ENCODE results near the gene OGFOD2. TPM values are rescaled to one million over a fixed set of nuclear protein-coding genes. Genes with fewer than 3 reads are reported as not detected.

Gene OGFOD2
- total RNA-seq, 1 experiment from 2014 or later: 21.5 TPM

GRCh38 chr12:123004287-123004686, 29.2 kb downstream of the OGFOD2 start:
- no peaks in the 10 kb centered on the region for H3K9me3 Mint-ChIP-seq (ENCODE audit: low read depth, unreplicated experiment)
- CTCF ChIA-PET: interaction anchor here (0.6 kb wide), 1 partner anchor 1779 kb away, joined by 3 read pairs; no protein-coding TSS in a partner anchor
- BruUV-seq (replicated peaks): no TSS peak
- H3K27ac Mint-ChIP-seq (ENCODE audit: unreplicated experiment): no peak overlapping the region
- H3K27me3 Mint-ChIP-seq (ENCODE audit: unreplicated experiment): no peaks in the 10 kb centered on the region
- intact Hi-C loops (cut with micrococcal nuclease; ENCODE audit: unreplicated experiment): no loop called here
- no peaks in the 10 kb centered on the region for H3K4me1 Mint-ChIP-seq (ENCODE audit: low read depth, unreplicated experiment)
- no peak for DNase-seq
- H3K4me3 Mint-ChIP-seq (ENCODE audit: low read depth, unreplicated experiment): no peak overlapping the region
- TF ChIP-seq CTCF (IDR thresholded peaks at IDR 0.05; ENCODE audit: unreplicated experiment): no peak
- no peaks in the 10 kb centered on the region for H3K36me3 Mint-ChIP-seq (ENCODE audit: insufficient read depth, unreplicated experiment)

GRCh38 chr12:123005081-123005626, 30.1 kb downstream of the OGFOD2 start:
- CTCF ChIA-PET: interaction anchor here (0.7 to 0.8 kb wide), 2 partner anchors 135 to 172 kb away, joined by 3 to 4 read pairs; no protein-coding TSS in a partner anchor
- H3K27ac Mint-ChIP-seq (ENCODE audit: unreplicated experiment): no peak overlapping the region
- H3K36me3 Mint-ChIP-seq (ENCODE audit: insufficient read depth, unreplicated experiment): no peaks in the 10 kb centered on the region
- no peaks in the 10 kb centered on the region for H3K9me3 Mint-ChIP-seq (ENCODE audit: low read depth, unreplicated experiment)
- intact Hi-C loops (cut with micrococcal nuclease; ENCODE audit: unreplicated experiment): no loop called here
- BruUV-seq (replicated peaks): no TSS peak
- H3K4me3 Mint-ChIP-seq (ENCODE audit: low read depth, unreplicated experiment): no peak overlapping the region
- no peak for DNase-seq
- no peak for TF ChIP-seq CTCF (IDR thresholded peaks at IDR 0.05; ENCODE audit: unreplicated experiment)
- H3K4me1 Mint-ChIP-seq (ENCODE audit: low read depth, unreplicated experiment): no peaks in the 10 kb centered on the region
- no peaks in the 10 kb centered on the region for H3K27me3 Mint-ChIP-seq (ENCODE audit: unreplicated experiment)

GRCh38 chr12:123006977-123007376, 31.9 kb downstream of the OGFOD2 start:
- intact Hi-C loops (cut with micrococcal nuclease; ENCODE audit: unreplicated experiment): no loop called here
- Mint-ChIP-seq H3K36me3 (ENCODE audit: insufficient read depth, unreplicated experiment) (no peaks in the 10 kb centered on the region), H3K4me1 (ENCODE audit: low read depth, unreplicated experiment) (no peaks in the 10 kb centered on the region), H3K27ac (ENCODE audit: unreplicated experiment) (no peak overlapping the region), H3K9me3 (ENCODE audit: low read depth, unreplicated experiment) (no peaks in the 10 kb centered on the region), H3K4me3 (ENCODE audit: low read depth, unreplicated experiment) (no peak overlapping the region), H3K27me3 (ENCODE audit: unreplicated experiment) (no peaks in the 10 kb centered on the region)
- TF ChIP-seq CTCF (IDR thresholded peaks at IDR 0.05; ENCODE audit: unreplicated experiment): no peak
- CTCF ChIA-PET: no interaction called here
- no TSS peak for BruUV-seq (replicated peaks)
- DNase-seq: no peak

- no peak for TF ChIP-seq CTCF (IDR thresholded peaks at IDR 0.05; ENCODE audit: unreplicated experiment)
- Mint-ChIP-seq H3K27ac (ENCODE audit: unreplicated experiment) (no peak overlapping the region), H3K36me3 (ENCODE audit: insufficient read depth, unreplicated experiment) (no peaks in the 10 kb centered on the region), H3K27me3 (ENCODE audit: unreplicated experiment) (no peaks in the 10 kb centered on the region), H3K9me3 (ENCODE audit: low read depth, unreplicated experiment) (no peaks in the 10 kb centered on the region), H3K4me3 (ENCODE audit: low read depth, unreplicated experiment) (no peak overlapping the region), H3K4me1 (ENCODE audit: low read depth, unreplicated experiment) (no peaks in the 10 kb centered on the region)
- no peak for DNase-seq
- CTCF ChIA-PET: no interaction called here
- intact Hi-C loops (cut with micrococcal nuclease; ENCODE audit: unreplicated experiment): no loop called here
- BruUV-seq (replicated peaks): no TSS peak
These were observed 35.1 kb downstream of the OGFOD2 start for GRCh38 chr12:123010110-123010509.

Measured in Calu3 (cell line).